ENCODE results near the gene C9orf72.

C9orf72 gene

GRCh38 chr9:27529316-27530278 is 43.7 kb downstream of the C9orf72 start, which contains the start of gene MOB3B:
Gene MOB3B, minus strand, starts transcription at chr9:27529814. Its CDS starts 74,264 bp downstream, at chr9:27455550.
- H3K4me3 ChIP-seq (ENCODE audit: low read depth, low read length) = peak within 1 kb of the TSS; percentile 72
- TF ChIP-seq CTCF (IDR thresholded peaks at IDR 0.05; ENCODE audit: low read depth, low read length, missing control alignments) = peak; percentile 93
- DNase-seq (ENCODE audit: low read depth) = no peak

GRCh38 chr9:27528886-27529315 is 44.4 kb downstream of the C9orf72 start:
- H3K4me3 ChIP-seq (ENCODE audit: low read depth, low read length) = peak overlapping the region; percentile 72
- DNase-seq (ENCODE audit: low read depth) = no peak
- TF ChIP-seq CTCF (IDR thresholded peaks at IDR 0.05; ENCODE audit: low read depth, low read length, missing control alignments) = no peak

GRCh38 chr9:27528076-27528885 is 45.0 kb downstream of the C9orf72 start:
- H3K4me3 ChIP-seq (ENCODE audit: low read depth, low read length) = peak overlapping the region; percentile 72
- no peak for TF ChIP-seq CTCF (IDR thresholded peaks at IDR 0.05; ENCODE audit: low read depth, low read length, missing control alignments)
- DNase-seq (ENCODE audit: low read depth) = no peak

GRCh38 chr9:27527702-27528075 is 45.6 kb downstream of the C9orf72 start:
- TF ChIP-seq CTCF (IDR thresholded peaks at IDR 0.05; ENCODE audit: low read depth, low read length, missing control alignments) = no peak
- H3K4me3 ChIP-seq (ENCODE audit: low read depth, low read length) = no peak overlapping the region
- DNase-seq (ENCODE audit: low read depth) = no peak

- no peak within 1 kb of the TSS for H3K4me3 ChIP-seq (ENCODE audit: low read depth, low read length)
- no peak for TF ChIP-seq CTCF (IDR thresholded peaks at IDR 0.05; ENCODE audit: low read depth, low read length, missing control alignments)
- DNase-seq (ENCODE audit: low read depth) = no peak
Measured at GRCh38 chr9:27524236-27524635, 49.0 kb downstream of the C9orf72 start, which contains the start of gene IFNK. Gene IFNK, plus strand, starts transcription at chr9:27524290. Its CDS starts 47 bp downstream, at chr9:27524337.

GRCh38 chr9:27523141-27523540 is 50.1 kb downstream of the C9orf72 start:
- no peak for TF ChIP-seq CTCF (IDR thresholded peaks at IDR 0.05; ENCODE audit: low read depth, low read length, missing control alignments)
- no peak for DNase-seq (ENCODE audit: low read depth)
- no peak overlapping the region for H3K4me3 ChIP-seq (ENCODE audit: low read depth, low read length)

All from GM12864 (cell line).